Spleen (tissue), 7 donors: ENCODE data around the gene RTN4RL2.

ENCODE experiments used
- POLR2A ChIP-seq, 3 donors: fragments of 450-650 bp; IDR thresholded peaks; one replicate each; pipeline ENCODE4 v1.5.1; 2017; ENCODE audit warnings: antibody characterized with exemption in 3 of 3, mild to moderate bottlenecking in 1 of 3
- POLR2AphosphoS5 ChIP-seq, 3 donors: sonication (generic); formaldehyde crosslinking; IDR thresholded peaks; one replicate each; pipeline ENCODE4 v1.5.1; 2017; ENCODE audit warnings: antibody characterized with exemption in 3 of 3
- TF ChIP-seq, protein P1 (sequence below), 11 experiments: fragments of 200-600 bp in 7 of 11; fragments of 450-650 bp in 4 of 11; sonication (generic) in 4 of 11; IDR thresholded peaks in 8 of 11; conservative IDR thresholded peaks in 3 of 11; 1 replicate in 7 of 11; 2 replicates in 4 of 11; pipeline versions ENCODE4 v1.4.0 to v1.8.0; 2016 to 2021; ENCODE audit warnings: antibody characterized with exemption in 11 of 11, inconsistent platforms in 4 of 11, mild to moderate bottlenecking in 1 of 11
- donor health status: DM: no; HTN: no; CAD: no; lungs with moderate emphysema.
- donor health status: DM: no; HTN: no; CAD: no.
- donor health status: DM: no; HTN: no; CAD: no.

DNA sequence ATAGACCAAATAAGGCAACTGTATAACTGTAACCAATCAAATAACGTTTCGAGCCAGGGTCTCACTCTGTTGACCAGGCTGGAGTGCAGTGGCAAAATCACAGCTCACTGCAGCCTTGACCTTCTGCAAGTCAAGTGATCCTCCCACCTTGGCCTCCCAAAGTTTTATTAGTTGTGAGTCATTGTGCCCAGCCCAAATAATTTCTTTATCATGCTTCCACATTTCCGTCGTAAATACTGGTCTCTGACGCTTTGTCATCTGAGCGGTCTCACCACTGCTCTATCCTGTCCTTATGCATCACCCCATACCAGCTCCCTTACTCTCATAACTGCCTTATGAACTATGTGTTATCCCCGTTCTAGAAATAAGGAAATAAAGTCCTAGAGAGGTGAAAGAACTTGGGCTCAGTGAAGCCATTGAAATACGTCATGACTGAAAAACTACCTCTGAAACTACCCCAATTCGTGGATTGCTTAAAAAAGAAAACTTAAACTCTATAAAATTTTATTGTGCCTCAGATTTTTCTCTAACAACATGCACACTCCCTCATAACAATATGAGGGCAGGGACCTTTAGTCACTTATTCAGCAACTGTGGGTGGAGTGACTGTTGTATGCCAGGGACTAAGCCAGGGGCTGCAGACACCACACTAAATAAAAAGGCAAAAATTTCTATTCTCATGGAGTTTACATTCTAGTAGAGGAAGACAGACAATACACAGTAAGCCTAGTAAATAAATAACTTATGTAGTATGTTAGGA is 15.8 kb upstream of the RTN4RL2 start:
- no peak for TF ChIP-seq POLR2A (IDR thresholded peaks at IDR 0.05)
- TF ChIP-seq, protein P1, sequence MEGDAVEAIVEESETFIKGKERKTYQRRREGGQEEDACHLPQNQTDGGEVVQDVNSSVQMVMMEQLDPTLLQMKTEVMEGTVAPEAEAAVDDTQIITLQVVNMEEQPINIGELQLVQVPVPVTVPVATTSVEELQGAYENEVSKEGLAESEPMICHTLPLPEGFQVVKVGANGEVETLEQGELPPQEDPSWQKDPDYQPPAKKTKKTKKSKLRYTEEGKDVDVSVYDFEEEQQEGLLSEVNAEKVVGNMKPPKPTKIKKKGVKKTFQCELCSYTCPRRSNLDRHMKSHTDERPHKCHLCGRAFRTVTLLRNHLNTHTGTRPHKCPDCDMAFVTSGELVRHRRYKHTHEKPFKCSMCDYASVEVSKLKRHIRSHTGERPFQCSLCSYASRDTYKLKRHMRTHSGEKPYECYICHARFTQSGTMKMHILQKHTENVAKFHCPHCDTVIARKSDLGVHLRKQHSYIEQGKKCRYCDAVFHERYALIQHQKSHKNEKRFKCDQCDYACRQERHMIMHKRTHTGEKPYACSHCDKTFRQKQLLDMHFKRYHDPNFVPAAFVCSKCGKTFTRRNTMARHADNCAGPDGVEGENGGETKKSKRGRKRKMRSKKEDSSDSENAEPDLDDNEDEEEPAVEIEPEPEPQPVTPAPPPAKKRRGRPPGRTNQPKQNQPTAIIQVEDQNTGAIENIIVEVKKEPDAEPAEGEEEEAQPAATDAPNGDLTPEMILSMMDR (IDR thresholded peaks at IDR 0.05 in 8 of 11, conservative IDR thresholded peaks at IDR 0.05 in 3 of 11), result no peak
- no peak for TF ChIP-seq POLR2AphosphoS5 (IDR thresholded peaks at IDR 0.05)
